NB4 (cell line): ENCODE data around the gene SLMAP.

Experiments used
- POLR2A ChIP-seq: IDR thresholded peaks from 2 replicates; pipeline ENCODE4 v1.6.1; 2011; ENCODE audit warnings: mild to moderate bottlenecking; ENCODE audit not compliant: insufficient read length; ENCODE audit errors: extremely low read depth
- TF ChIP-seq, protein P1 (sequence below): IDR thresholded peaks from one replicate; pipeline ENCODE4 v1.5.1; 2012; ENCODE audit warnings: low read depth, low read length
- TF ChIP-seq, protein P2 (sequence below): IDR thresholded peaks from 2 replicates; pipeline ENCODE4 v1.6.1; 2011; ENCODE audit warnings: low read depth, low read length

DNA sequence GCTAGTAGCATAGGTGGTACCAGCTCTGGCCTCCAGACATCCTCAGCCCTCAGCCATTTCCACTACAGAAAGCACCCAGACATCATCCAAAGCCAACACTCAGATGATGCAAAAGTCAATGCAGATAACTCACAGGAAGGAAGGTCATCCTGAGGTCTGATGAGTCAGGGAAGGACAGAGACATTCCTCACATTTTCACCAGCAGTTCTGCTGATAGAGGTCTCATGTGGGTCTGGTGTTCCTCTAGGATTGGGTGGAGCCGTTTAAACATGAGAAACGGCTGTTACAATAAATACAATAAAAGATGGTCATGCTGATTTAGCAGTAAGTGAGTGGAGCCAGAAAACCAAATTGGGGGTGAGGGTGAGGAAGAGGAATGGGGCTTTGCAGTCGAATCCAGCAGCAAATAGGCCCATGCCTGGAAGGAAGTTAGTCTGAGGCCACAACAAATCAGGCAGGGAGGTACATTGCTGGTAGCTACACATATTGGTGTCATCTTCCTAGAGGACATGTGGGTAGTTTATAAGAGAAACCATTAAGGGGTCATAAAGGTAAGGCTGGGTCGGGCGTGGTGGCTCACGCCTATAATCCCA is 218.8 kb downstream of the SLMAP start:
- TF ChIP-seq, protein P1, sequence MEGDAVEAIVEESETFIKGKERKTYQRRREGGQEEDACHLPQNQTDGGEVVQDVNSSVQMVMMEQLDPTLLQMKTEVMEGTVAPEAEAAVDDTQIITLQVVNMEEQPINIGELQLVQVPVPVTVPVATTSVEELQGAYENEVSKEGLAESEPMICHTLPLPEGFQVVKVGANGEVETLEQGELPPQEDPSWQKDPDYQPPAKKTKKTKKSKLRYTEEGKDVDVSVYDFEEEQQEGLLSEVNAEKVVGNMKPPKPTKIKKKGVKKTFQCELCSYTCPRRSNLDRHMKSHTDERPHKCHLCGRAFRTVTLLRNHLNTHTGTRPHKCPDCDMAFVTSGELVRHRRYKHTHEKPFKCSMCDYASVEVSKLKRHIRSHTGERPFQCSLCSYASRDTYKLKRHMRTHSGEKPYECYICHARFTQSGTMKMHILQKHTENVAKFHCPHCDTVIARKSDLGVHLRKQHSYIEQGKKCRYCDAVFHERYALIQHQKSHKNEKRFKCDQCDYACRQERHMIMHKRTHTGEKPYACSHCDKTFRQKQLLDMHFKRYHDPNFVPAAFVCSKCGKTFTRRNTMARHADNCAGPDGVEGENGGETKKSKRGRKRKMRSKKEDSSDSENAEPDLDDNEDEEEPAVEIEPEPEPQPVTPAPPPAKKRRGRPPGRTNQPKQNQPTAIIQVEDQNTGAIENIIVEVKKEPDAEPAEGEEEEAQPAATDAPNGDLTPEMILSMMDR = no peak
- TF ChIP-seq, protein P2, sequence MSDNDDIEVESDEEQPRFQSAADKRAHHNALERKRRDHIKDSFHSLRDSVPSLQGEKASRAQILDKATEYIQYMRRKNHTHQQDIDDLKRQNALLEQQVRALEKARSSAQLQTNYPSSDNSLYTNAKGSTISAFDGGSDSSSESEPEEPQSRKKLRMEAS = no peak
- TF ChIP-seq POLR2A = no peak
